Thyroid gland (tissue), 4 donors: ENCODE data around the gene ZNF398. TPM values are rescaled to one million over a fixed set of nuclear protein-coding genes. Genes with fewer than 3 reads are reported as not detected.

Experiments used
- DNase-seq, 2 donors: peaks; one replicate each; pipeline ENCODE4 v3.0.0-alpha.2; 2019
- H3K27ac ChIP-seq, 3 donors: fragments of 200-600 bp; sonication (generic); 1 replicate in 2 of 3; 2 replicates in 1 of 3; pipeline ENCODE4 v1.5.1; 2016 to 2019; ENCODE audit warnings: mild to moderate bottlenecking in 1 of 3, moderate library complexity in 1 of 3
- H3K27me3 ChIP-seq: fragments of 200-600 bp; sonication (generic); one replicate; pipeline ENCODE4 v1.5.1; 2019
- H3K36me3 ChIP-seq, 2 donors: fragments of 200-600 bp; sonication (generic); one replicate each; pipeline ENCODE4 v1.5.1; 2016 to 2019
- H3K4me1 ChIP-seq, 2 donors: fragments of 200-600 bp; sonication (generic); one replicate each; pipeline ENCODE4 v1.5.1; 2017 to 2019
- H3K4me3 ChIP-seq, 3 donors: fragments of 200-600 bp; sonication (generic); replicated peaks in 1 of 3; 1 replicate in 2 of 3; 2 replicates in 1 of 3; pipeline ENCODE4 v1.5.1; 2016; ENCODE audit warnings: mild to moderate bottlenecking in 1 of 3
- H3K9me3 ChIP-seq: fragments of 200-600 bp; sonication (generic); one replicate; pipeline ENCODE4 v1.5.1; 2017
- POLR2A ChIP-seq, 2 donors: fragments of 450-650 bp; IDR thresholded peaks; one replicate each; pipeline ENCODE4 v1.6.1; 2017; ENCODE audit warnings: antibody characterized with exemption in 2 of 2, mild to moderate bottlenecking in 2 of 2, moderate library complexity in 1 of 2
- WGBS, 2 donors: methylation state at CpG; one replicate each; pipeline ENCODE4 v1.1.5; 2017; 5-methylcytosine and 5-hydroxymethylcytosine counted together
- intact Hi-C: fragments of 100-400 bp; cut with DNase I; formaldehyde crosslinking; loops from one replicate; pipeline ENCODE4 v1.15.1; 2023
- total RNA-seq, 4 donors: library from RNA; depleted of rRNA; stranded (reverse); fragments of >200 nt; gene quantifications; one replicate each; pipeline ENCODE4 v1.2.3, GENCODE V29; 2016
- TF ChIP-seq, protein P1 (sequence below), 6 experiments: fragments of 200-600 bp in 3 of 6; fragments of 450-650 bp in 3 of 6; sonication (generic) in 3 of 6; IDR thresholded peaks; one replicate each; pipeline ENCODE4 v1.5.1; 2016 to 2019; ENCODE audit warnings: antibody characterized with exemption in 6 of 6, mild to moderate bottlenecking in 2 of 6, inconsistent platforms in 1 of 6, moderate library complexity in 1 of 6

ZNF398 gene
- total RNA-seq, 4 donors from 2014 or later: 19.6 to 29.9 (median 23.0) TPM

DNA sequence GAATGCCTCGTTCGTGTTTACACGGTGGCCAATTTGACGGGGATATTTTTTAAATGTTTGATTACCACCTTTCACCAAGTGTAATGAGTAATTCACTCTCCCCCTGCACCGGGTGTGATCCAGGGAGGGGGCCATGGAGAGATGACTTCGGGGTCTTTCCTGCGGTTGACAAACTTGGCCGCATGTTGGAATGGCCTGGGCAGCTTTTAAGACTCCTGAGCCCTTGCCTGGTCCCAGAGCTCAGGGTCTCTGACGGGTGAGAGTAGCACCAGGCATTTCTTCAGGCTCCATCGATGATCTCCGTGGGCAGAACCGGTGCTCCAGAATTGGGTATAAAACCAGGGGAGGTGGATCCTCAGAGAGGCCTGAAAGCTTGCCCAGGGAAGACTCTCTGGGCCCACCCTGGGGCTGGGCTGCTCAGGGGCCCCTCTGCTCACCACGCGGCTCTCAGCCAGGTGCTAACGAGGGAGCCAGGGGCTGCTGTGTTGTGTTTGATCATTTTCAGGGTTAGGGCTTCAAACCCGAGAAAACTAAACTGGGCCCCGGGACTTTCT is 49.0 kb downstream of the ZNF398 start:
- Histone ChIP-seq H3K36me3 (peaks cover 20 to 27% of the 10 kb centered on the region in 2 donors), H3K4me1 (peaks cover 17 to 19% of the 10 kb centered on the region in 2 donors), H3K4me3 (peak overlapping the region; percentile 14 to 54 (median 52)), H3K9me3 (no peaks in the 10 kb centered on the region), H3K27me3 (no peaks in the 10 kb centered on the region), H3K27ac (peak overlapping the region; percentile 31 to 70 (median 60))
- WGBS, 2 donors: 3 to 4% methylated on average over 14 to 17 of the region's 17 CpGs
- peak; percentile 8 to 12 for DNase-seq
- no peak for TF ChIP-seq POLR2A (IDR thresholded peaks at IDR 0.05)
- TF ChIP-seq, protein P1, sequence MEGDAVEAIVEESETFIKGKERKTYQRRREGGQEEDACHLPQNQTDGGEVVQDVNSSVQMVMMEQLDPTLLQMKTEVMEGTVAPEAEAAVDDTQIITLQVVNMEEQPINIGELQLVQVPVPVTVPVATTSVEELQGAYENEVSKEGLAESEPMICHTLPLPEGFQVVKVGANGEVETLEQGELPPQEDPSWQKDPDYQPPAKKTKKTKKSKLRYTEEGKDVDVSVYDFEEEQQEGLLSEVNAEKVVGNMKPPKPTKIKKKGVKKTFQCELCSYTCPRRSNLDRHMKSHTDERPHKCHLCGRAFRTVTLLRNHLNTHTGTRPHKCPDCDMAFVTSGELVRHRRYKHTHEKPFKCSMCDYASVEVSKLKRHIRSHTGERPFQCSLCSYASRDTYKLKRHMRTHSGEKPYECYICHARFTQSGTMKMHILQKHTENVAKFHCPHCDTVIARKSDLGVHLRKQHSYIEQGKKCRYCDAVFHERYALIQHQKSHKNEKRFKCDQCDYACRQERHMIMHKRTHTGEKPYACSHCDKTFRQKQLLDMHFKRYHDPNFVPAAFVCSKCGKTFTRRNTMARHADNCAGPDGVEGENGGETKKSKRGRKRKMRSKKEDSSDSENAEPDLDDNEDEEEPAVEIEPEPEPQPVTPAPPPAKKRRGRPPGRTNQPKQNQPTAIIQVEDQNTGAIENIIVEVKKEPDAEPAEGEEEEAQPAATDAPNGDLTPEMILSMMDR (IDR thresholded peaks at IDR 0.05): no peak
- intact Hi-C loops: no loop called here

DNA sequence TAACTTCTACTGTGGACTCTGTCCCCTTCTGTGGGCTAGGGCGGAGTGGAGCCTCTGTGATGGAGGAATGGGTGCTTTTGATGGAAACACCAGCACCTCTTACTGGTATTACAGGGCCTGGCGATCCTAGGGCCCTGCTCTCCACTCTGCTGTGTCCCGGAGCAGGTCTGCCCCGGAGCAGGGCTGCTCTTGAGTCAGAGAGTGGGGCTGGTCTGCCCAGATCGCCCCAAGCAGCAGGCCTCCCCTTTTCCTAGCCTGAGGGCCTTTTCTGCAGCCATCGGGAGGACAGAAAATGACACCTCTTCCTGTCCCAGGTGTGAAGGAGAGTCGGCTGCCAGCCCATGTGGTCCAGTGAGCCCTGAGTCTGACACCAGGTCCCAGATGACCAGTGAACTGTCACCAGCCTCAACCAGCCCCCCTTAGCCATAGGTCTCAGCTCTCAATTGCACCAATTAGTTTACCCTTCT is 49.5 kb downstream of the ZNF398 start:
- intact Hi-C loops: no loop called here
- DNase-seq: peak; percentile 9 to 19

DNA sequence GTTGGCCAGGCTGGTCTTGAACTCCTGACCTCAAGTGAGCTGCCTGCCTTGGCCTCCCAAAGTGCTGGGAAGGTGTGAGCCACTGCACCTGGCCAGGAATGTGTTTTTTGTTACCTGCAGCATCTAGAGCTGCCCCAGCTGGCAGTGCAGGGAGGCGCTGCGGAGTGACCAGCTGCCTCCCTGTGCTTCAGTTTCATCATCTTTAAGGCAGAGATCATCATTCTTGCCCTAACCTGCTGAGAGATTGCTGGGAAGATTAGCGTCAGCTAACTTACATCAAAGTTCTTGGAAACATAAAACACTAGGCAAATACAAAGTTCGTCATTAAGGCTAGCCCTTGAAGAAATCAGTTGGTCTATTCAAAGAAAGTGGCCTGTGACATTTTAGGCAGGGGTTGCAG is 50.4 kb downstream of the ZNF398 start:
- no peak for TF ChIP-seq POLR2A (IDR thresholded peaks at IDR 0.05)
- TF ChIP-seq, protein P1 (IDR thresholded peaks at IDR 0.05): no peak
- Histone ChIP-seq H3K4me3 (no peak overlapping the region), H3K4me1 (peaks cover 17 to 24% of the 10 kb centered on the region in 2 donors), H3K9me3 (no peaks in the 10 kb centered on the region), H3K36me3 (peaks cover 20 to 38% of the 10 kb centered on the region in 2 donors), H3K27ac (no peak overlapping the region), H3K27me3 (no peaks in the 10 kb centered on the region)
- 67 to 81% methylated on average over 4 of the region's 4 CpGs for WGBS, 2 donors
- intact Hi-C loops: no loop called here
- DNase-seq: no peak

More for the DNA sequence above, 49.5 kb downstream of the ZNF398 start:
- Histone ChIP-seq H3K9me3 (no peaks in the 10 kb centered on the region), H3K4me1 (peaks cover 17 to 19% of the 10 kb centered on the region in 2 donors), H3K27ac (peak overlapping the region in 2 of 3 donors; percentile 60 to 70), H3K27me3 (no peaks in the 10 kb centered on the region), H3K4me3 (peak overlapping the region; percentile 14 to 54 (median 52)), H3K36me3 (peaks cover 20 to 32% of the 10 kb centered on the region in 2 donors)
- no peak for TF ChIP-seq POLR2A (IDR thresholded peaks at IDR 0.05)
- TF ChIP-seq, protein P1 (IDR thresholded peaks at IDR 0.05): no peak
- WGBS, 2 donors: 16 to 33% methylated on average over 4 to 5 of the region's 7 CpGs

DNA sequence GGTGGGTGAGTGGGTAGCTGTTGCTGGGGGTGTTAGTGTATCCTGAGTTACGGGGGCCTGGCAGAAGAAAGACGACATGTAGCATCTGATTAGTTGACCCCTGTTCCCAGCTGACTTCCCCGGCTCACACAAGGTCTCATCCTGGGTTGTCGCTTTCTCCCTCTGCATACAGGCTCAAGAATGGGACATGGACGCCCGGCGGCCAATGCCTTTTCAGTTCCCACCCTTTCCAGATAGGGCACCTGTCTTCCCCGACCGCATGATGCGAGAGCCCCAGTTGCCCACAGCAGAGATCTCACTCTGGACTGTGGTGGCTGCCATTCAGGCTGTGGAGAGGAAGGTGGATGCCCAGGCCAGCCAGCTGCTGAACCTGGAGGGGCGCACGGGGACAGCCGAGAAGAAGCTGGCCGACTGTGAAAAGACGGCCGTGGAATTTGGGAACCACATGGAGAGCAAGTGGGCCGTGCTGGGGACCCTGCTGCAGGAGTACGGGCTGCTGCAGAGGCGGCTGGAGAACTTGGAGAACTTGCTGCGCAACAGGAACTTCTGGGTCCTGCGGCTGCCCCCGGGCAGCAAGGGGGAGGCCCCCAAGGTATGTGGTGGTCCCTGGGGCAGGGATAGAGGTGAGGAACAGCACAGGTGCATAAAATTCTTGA is 51.0 kb downstream of the ZNF398 start:
- no peak overlapping the region for H3K4me3 ChIP-seq
- H3K9me3 ChIP-seq: no peaks in the 10 kb centered on the region
- DNase-seq: no peak
- WGBS, 2 donors: 90 to 94% methylated on average over 21 to 22 of the region's 22 CpGs
- TF ChIP-seq, protein P1 (IDR thresholded peaks at IDR 0.05): no peak
- TF ChIP-seq POLR2A (IDR thresholded peaks at IDR 0.05): no peak
- H3K27me3 ChIP-seq: no peaks in the 10 kb centered on the region
- H3K36me3 ChIP-seq: peaks cover 21 to 41% of the 10 kb centered on the region in 2 donors
- H3K27ac ChIP-seq: no peak overlapping the region
- intact Hi-C loops: no loop called here
- peaks cover 21 to 28% of the 10 kb centered on the region in 2 donors for H3K4me1 ChIP-seq
